WERI-Rb-1 (cell line): ENCODE data around the gene ARRDC2.

Source experiments
- DNase-seq: peaks from one replicate; pipeline ENCODE4 v3.0.0-alpha.2; 2020
- H3K27ac ChIP-seq: fragments of 250-450 bp; sonication (Bioruptor Pico); 2 replicates; pipeline ENCODE4 v1.5.1; 2020; ENCODE audit warnings: mild to moderate bottlenecking, moderate library complexity
- H3K27me3 ChIP-seq: fragments of 250-450 bp; sonication (Bioruptor Pico); 2 replicates; pipeline ENCODE4 v1.5.1; 2021; ENCODE audit warnings: mild to moderate bottlenecking, low read depth, moderate library complexity; ENCODE audit not compliant: insufficient read depth, severe bottlenecking
- H3K36me3 ChIP-seq: fragments of 250-450 bp; sonication (Bioruptor Pico); 2 replicates; pipeline ENCODE4 v1.5.1; 2020; ENCODE audit warnings: mild to moderate bottlenecking, moderate library complexity
- H3K4me3 ChIP-seq: 2 replicates; pipeline ENCODE4 v1.5.1; 2011; ENCODE audit warnings: low read depth, mild to moderate bottlenecking, control low read depth, low read length
- H3K9me3 ChIP-seq: fragments of 250-450 bp; sonication (Bioruptor Pico); 2 replicates; pipeline ENCODE4 v1.5.1; 2021; ENCODE audit warnings: mild to moderate bottlenecking, moderate library complexity; ENCODE audit not compliant: severe bottlenecking
- CTCF ChIP-seq: IDR thresholded peaks from 2 replicates; pipeline ENCODE4 v1.5.1; 2011; ENCODE audit warnings: low read depth, mild to moderate bottlenecking, control low read depth, inconsistent platforms, low read length

The ARRDC2 gene

GRCh38 chr19:17967257-17968051 is 40.5 kb upstream of the ARRDC2 start:
- Histone ChIP-seq H3K27me3 (no peaks in the 10 kb centered on the region), H3K27ac (no peak overlapping the region), H3K9me3 (no peaks in the 10 kb centered on the region), H3K36me3 (peaks cover 20% of the 10 kb centered on the region), H3K4me3 (no peak overlapping the region)
- no peak for TF ChIP-seq CTCF
- no peak for DNase-seq

GRCh38 chr19:17968362-17968761 is 39.6 kb upstream of the ARRDC2 start:
- no peaks in the 10 kb centered on the region for H3K27me3 ChIP-seq
- H3K36me3 ChIP-seq, result peaks cover 21% of the 10 kb centered on the region
- H3K9me3 ChIP-seq, result no peaks in the 10 kb centered on the region

GRCh38 chr19:17969096-17969792 is 38.7 kb upstream of the ARRDC2 start:
- Histone ChIP-seq H3K4me3 (no peak overlapping the region), H3K27me3 (no peaks in the 10 kb centered on the region), H3K36me3 (peaks cover 21% of the 10 kb centered on the region), H3K27ac (no peak overlapping the region), H3K9me3 (no peaks in the 10 kb centered on the region)
- TF ChIP-seq CTCF, result no peak
- no peak for DNase-seq

More at GRCh38 chr19:17968362-17968761, 39.6 kb upstream of the ARRDC2 start:
- no peak for DNase-seq
- H3K27ac ChIP-seq, result no peak overlapping the region
- no peak overlapping the region for H3K4me3 ChIP-seq
- TF ChIP-seq CTCF, result no peak

GRCh38 chr19:17972230-17972629 is 35.7 kb upstream of the ARRDC2 start:
- Histone ChIP-seq H3K4me3 (no peak overlapping the region), H3K27ac (no peak overlapping the region), H3K36me3 (peaks cover 47% of the 10 kb centered on the region), H3K27me3 (no peaks in the 10 kb centered on the region), H3K9me3 (no peaks in the 10 kb centered on the region)
- TF ChIP-seq CTCF, result no peak
- no peak for DNase-seq

GRCh38 chr19:17973759-17974158 is 34.2 kb upstream of the ARRDC2 start:
- DNase-seq, result no peak
- no peaks in the 10 kb centered on the region for H3K27me3 ChIP-seq
- no peaks in the 10 kb centered on the region for H3K9me3 ChIP-seq
- TF ChIP-seq CTCF, result no peak
- no peak overlapping the region for H3K4me3 ChIP-seq
- no peak overlapping the region for H3K27ac ChIP-seq
- peaks cover 59% of the 10 kb centered on the region for H3K36me3 ChIP-seq
